ENCODE data around the gene ICA1L.

GRCh38 chr2:202870431-202871299 lies 901 bp downstream of the ICA1L start:
- TF ChIP-seq CTCF (IDR thresholded peaks at IDR 0.05 in 8 of 11, conservative IDR thresholded peaks at IDR 0.05 in 3 of 11) (peak; percentile 35 to 71 (median 57)), POLR2AphosphoS5 (IDR thresholded peaks at IDR 0.05) (peak in 1 of 3 donors; percentile 33), POLR2A (IDR thresholded peaks at IDR 0.05) (no peak)

All from spleen (tissue), 7 donors.